ENCODE data around the gene MFN1. TPM values are rescaled to one million over a fixed set of nuclear protein-coding genes. Genes with fewer than 3 reads are reported as not detected.
"Not testable (repeated sequence)": the region's sequence is repeated elsewhere in the genome, so short reads cannot be mapped to it uniquely, and the experiment has no call there.

MFN1 gene
- total RNA-seq (2014; rRNA removed; shearing (Covaris generic)) = 24.8 and 34.1 TPM in 2 replicates

DNA sequence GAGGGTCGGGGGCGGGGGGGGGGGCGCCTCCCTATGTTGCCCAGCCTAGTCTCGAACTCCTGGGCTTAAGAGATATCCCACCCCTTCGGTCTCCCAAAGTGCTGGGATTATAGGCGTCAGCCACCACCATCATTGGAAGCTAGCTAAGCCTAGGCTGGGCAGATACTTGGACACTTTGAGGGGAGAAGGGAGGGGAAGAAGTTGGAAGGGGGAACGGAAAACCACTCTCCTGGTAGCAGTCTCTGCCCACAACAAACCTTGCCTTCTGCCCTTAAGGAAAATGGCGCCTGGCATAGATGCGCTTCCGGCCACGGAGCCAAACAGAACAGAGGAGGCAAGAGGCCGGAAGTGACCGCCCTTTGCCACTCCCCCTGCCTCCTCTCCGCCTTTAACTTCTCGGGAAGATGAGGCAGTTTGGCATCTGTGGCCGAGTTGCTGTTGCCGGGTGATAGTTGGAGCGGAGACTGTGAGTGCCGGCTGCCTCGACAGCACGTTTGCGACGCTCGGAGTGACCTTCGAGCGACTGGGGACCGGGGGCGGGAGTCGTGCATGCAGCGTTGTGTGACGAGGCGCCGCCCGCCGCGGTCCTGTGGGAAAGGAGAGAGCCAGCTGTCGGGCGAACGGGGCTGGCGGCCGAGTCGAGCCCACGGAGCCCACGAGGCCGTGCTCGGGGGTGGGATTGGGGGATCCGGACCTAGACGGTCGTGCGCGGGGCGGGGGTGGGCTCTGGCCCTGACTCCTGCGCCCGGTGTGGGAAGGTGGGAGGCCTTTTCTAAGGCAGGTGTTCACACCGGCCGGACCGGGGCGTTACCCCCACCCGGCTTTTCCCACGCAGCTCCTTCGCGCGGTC lies at the start of gene MFN1:
Gene MFN1 (plus strand): TSS at position 365 of the 850 bp plus-strand sequence. CDS start 1,143 bp downstream, outside the sequence.
- peak; percentile 99 for DNase-seq (ENCODE audit: low read depth)

DNA sequence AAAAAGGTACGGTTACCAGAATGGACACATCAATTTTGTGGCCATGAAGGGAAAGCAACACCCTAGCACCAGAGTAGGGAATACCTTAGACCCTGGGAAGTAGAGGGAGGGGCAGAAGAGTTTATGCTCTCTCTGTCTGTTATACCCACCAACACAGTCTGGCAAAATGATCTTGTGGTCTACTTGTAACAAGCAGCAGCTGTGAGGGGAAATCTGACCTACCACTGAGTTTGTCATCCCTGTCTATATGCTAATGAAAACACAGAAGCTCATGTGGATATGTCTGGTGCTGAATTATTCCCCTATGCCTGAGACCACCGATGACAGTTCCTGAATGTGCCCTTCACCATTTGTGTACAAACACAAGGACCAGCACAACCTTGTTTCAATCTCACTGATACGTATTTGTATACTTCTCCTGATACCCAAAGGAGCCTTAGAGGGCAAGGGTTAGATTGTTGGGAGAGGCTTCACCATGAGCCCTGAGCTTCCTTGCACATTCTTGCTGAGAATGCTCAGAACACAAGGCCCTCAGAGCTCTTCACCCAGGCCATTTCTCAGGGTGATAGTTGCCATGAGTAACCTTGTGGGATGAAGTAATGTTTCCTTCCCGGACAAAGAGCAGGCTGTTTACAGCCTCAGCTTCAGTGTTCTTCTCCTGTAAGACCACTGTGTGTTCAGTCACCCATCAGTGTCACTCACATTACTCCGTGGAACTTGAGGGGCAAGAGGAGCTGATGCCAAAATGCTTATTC lies 49.4 kb upstream of the MFN1 start:
- peak; percentile 22 for DNase-seq (ENCODE audit: low read depth)

DNA sequence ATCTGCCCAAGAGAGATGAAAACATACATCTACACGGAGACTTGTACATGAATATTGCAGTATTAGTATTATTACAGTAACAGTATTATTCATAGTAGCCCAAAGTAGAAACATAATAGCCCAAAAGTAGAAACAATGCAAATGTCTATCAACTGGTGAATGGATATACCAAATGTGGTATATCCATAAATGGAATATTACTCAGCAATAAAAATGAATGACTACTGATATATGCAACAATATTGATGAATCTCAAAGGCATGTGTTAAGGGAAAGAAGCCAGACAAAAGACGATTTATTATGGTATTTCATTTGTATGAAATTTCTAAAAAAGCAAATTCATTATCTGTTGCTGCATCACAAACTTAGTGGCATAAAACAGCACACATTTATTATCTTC lies 48.2 kb upstream of the MFN1 start:
- DNase-seq (ENCODE audit: low read depth) = no peak

DNA sequence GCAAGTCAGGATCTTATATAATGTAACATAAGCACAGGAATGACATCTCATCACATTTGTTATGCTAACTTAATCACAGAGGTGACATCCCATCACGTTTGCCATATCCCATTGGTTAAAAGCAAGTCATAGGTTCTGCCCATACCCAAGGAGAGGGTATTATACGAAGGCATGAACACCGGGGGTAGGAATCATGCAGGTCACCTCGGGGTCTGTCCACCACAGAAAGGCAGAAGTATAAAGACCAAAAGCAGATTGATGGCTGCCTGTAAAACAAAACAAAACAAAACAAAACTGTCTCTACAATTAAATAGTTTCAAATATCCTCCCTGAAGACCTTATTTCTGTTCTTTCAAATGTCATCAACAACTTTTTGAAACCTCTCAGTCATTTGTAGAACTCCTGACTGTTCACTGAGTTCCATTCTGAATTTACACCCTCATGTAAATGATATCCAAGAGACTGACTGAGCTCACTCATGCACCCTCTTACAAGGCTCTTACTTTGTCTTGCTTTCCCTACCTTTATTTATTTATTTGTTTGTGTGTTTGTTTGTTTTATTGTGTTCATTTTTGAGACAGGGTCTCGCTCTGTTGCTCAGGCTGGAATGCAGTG lies 47.4 kb upstream of the MFN1 start:
- DNase-seq (ENCODE audit: low read depth) = no peak

DNA sequence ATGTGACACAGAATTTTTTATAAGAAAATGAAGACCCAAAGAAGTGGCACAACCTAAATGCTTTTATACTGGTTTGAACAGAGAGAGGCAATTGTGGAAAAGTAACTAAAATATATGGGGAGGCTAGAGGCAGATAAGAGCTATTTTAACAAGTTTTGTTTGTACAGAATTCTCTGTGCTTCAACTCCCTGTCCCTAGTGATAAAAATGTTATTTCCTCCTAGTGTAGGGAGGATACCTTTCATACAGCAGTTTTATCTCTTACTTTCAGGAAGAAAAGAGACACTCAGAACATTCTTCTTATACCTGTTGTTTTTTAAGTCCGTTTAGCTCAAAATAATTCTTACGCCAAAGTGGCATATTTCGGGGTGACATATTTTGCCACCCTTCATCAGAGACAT lies 45.9 kb upstream of the MFN1 start:
- DNase-seq (ENCODE audit: low read depth) = no peak

DNA sequence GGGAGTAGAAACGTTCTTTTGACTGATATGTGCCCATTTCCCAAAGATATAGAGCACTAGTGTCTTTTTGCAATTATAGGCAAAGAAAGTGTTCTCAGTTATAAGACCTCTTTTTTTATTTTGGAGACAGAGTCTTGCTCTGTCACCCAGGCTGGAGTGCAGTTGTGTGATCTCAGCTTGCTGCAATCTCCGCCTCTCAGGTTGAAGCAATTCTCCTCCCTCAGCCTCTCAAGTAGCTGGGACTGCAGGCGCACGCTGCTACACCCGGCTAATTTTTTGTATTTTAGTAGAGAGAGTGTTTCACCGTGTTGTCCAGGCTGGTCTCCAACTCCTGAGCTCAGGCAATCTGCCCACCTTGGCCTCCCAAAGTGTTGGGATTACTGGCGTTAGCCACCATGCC lies 45.4 kb upstream of the MFN1 start:
- no peak for DNase-seq (ENCODE audit: low read depth)

DNA sequence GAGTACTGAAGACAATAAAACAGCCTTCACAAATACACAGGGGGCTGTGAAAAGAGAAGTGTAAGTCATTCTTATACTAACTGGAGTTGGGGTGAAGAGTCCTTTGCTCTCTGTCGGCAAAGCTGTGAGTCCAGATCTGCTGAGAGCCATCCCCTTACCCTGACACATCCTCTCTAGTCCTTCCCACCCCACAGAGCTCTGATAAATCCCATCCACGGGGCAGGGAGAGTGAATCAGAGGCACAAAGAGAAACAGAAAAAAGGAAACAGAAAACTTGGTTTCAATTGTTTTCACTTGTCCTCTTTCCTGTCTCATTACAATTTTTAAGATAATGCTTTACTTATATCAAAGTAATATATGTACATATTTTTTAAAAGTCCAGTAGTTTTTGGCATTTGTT lies 42.9 kb upstream of the MFN1 start:
- DNase-seq (ENCODE audit: low read depth) = peak; percentile 52

DNA sequence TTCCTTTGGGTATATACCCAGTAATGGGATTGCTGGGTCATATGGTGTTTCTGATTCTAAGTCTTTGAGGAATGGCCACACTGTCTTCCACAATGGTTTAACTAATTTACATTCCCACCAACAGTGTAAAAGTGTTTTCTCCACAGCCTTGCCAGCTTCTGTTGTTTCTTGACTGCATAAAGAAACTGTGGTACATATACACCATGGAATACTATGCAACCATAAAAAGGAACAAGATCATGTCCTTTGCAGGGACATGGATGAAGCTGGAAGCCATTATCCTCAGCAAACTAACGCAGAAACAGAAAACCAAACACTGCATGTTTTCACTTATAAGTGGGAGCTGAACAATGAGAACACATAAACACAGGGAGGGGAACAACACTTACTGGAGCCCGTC lies 40.1 kb upstream of the MFN1 start:
- not testable (repeated sequence) for DNase-seq (ENCODE audit: low read depth)

DNA sequence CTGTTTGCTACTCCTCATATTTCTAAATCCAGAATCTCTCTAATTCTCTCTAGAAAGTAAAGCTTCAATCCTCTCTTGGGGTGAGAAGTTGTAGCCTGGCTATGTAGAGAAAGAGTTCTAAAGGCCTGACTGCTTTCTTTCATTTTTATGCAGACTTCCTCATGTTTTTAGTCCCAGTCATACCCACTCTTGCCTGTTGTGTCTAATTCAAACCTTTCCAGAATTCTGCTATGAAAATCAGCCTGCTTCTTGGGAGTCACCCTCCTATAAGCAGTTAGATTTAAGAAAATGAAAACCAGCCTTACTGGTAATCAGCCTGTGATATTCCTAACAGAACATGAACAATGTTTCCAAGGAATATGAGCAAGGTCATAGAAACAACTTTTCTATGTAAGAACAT lies 39.5 kb upstream of the MFN1 start:
- DNase-seq (ENCODE audit: low read depth) = no peak

DNA sequence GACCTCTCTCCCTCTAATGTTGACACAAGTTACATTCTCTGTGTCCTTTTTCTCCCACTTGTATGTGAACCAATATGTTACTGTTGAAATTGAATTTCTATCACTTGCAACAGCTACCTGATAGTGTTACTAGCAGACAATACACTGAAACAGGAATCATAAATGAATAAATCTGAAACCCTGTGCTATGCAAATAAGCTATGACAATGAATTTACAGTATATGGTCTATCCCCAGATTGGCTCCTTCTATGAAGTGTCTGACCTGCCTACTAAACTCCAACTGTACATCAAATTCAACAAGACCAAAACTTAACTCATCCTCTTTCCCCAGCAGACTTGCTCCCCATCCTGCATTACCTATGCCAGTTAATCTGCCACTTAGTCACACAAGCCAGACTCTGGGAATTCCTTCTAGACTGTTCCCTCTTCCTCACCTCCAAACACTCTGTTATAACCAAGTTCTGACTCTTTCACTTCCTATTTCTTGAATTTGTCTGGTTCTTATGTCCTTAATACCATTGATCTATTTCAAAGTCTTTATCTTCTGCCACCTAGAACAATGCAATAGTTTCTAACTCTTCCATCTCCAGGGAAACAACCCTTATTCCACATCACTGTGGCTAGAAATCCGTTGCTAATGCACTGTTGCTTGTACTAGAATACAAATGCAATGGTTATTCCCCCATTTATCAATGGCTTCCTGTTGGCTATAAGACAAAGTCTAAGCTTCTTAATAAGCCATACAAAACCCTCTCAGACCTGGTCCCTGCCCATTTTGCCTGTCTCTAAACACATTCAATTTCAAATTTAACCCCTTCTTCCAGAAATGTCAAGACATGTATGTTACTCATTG lies 38.1 kb upstream of the MFN1 start:
- no peak for DNase-seq (ENCODE audit: low read depth)

DNA sequence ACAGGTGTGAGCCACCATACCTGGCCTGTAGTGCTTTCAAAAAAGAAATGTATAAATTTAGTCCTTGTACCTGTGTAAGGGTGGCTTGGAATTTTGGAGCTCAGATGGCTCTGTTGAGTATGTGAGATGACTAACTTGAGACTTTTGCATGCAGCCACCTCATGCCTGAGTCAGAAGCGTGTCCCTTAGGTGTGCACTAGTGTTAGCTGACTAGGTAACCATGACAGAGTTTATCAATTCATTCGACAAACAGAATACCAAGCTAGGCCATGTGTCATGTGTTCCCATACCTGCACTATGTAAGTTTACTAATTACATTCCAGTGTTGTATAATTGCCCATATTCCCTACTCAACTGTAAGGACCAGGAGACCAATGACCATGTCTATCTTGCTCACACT lies 28.6 kb upstream of the MFN1 start:
- peak; percentile 45 for DNase-seq (ENCODE audit: low read depth)

DNA sequence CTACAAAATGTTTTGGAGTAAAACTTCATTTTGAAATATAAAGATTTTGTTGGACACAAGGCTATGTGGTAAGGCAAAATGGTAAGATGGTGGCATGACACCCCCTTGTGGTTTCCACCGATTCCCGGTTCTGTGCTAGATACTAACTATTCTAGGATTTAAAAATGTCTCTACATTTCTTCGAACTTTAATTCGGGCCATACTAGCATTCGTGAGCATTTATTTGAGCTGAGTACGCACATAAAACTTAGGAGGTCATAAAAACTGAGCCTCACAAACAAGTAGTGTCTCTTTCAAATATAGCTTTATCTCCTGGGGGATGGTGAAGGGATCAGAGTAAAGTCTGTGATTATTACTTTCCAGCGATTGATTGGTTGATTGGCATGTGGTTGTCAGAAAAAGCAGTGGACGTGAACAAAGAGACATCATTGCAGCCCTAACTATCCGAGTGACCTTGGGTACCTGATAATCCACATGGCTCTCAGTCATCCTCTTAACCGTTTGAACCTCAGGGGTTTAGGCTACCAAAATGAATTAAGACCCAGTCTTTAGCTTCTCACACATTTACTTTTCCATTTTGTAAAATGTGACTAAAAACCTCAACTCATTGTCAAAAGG lies 25.7 kb upstream of the MFN1 start:
- DNase-seq (ENCODE audit: low read depth) = peak; percentile 67

DNA sequence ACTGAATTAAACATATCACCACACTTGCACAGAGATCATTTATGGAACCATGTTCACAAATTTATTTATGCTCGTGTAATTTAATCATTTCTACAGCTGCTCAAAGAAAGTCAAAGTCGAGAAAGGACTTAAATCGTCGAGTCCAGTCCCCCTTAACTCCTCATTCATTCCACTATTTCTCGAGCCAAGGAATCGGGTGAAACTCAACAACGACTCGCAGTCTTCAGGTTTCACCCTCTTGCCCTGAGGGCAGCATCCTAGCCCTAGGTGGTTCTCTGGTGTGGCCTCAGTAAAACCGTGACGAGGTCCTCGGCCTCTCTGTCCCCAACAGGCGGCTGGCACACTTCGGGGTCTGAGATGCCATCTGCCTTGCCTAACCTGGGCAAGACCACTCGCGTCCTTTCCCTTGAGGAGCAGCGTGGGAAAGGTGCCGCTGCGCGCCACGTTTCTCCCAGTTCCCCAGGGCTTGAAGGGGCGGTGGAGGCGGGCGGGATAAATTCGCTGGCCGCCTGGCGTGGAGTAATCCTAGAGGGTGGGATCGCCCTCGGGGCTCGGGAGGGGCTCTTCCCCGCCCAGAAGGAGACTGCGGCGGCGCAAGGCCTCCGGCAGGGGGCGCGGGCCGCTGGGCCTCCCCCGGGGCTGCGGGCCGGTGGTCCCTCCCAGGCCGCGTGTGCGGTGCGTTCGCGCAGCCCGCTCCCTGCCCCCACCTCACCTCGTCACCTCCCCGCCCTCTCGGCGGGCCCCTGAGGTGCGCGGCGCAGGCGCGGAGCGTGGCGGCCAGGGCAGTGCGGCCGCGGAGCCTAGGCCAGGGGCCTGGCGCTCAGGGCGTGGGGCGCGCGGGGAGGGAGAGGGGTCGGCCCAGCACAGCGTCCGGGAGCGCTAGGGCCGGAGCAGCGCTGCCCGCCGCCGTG lies 25.0 kb upstream of the MFN1 start, which contains the start of gene ZNF639:
Gene ZNF639 (plus strand): TSS at position 746 of the 911 bp plus-strand sequence. CDS start 5,263 bp downstream, outside the sequence.
- DNase-seq (ENCODE audit: low read depth) = peak; percentile 83

DNA sequence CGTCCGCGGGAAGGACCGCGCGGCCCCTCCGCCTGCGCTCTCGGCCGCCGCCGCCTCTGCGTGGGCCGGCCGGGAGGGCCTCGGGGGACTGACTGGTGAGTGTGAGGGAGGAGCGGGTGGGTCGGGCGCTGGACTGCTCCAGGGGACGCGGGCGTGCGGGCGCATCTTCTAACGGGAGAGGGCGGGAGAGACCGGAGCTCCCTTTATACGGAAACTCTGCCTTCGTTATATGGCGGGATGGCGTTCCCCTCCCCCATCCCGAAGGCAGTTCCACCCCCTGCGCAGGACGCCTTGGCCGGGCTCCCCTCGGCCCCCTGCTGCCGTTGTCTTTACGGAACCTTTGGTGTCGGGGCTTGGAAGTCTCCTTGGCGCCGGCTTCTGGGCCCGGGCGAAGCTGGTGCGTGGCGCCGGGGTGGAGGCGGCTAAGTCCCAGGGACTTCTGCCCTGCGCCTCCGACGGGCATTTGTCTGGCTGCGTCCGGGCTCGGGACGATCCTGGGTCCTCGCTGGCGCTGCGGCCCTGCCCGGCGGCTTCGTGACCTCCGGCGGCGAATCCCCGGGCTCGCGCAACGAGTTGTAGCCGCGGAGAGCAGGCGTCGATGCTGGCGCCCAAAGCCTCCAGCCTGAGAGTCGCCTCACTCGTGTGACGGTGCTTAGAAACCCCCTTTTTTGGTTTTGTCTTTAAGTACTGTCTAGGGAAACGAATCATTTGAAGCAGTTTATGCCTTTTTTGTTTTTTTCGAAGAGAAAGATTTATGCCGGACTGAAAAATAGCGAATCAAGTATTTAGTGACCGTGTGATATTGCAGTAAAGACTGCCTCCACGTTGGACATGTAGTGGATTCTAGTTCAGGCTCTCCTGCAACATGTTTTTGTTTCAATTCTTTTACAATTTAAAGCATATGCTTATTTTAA lies 24.1 kb upstream of the MFN1 start:
- DNase-seq (ENCODE audit: low read depth) = peak; percentile 73

DNA sequence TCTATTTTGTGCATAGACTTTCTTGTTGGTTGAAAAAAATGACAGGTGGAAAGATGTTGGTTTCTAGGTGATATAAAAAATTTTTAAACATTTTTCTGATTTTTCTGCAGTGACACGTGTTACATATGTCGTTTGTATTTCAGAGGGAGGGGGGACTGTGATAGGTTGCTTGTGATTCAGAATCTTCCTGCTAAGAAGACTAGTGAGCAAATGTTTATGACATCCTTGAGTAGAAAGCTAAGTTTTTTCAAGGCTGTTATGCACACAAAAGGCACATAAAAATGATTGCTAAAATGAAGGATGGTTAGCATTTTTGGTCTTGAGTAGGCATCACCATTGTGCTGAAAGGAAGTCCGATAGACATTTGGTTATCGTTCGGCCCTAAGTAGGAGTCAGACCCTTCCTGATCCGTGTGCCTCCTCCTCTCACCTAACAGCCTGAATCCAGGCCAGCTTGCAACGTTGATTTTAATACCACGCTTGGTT lies 23.2 kb upstream of the MFN1 start:
- DNase-seq (ENCODE audit: low read depth) = peak; percentile 42

DNA sequence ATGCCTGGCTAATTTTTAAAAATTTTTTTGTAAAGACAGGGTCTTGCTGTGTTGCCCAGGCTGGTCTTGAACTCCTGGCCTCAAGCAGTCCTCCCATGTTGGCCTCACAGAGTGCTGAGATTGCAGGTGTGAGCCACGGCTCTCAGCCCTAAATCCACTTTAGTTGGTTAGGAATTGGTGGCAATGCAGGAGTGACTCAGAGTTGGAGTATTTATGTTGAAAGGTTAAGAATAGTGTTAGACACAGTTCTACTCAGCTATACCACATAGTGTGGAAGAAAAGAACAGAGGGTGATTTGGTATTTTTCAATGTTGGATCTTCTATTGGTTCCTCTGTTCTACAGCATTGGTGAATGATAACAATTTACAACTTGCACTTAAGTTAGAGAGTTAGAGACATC lies 17.1 kb upstream of the MFN1 start:
- DNase-seq (ENCODE audit: low read depth) = peak; percentile 15

DNA sequence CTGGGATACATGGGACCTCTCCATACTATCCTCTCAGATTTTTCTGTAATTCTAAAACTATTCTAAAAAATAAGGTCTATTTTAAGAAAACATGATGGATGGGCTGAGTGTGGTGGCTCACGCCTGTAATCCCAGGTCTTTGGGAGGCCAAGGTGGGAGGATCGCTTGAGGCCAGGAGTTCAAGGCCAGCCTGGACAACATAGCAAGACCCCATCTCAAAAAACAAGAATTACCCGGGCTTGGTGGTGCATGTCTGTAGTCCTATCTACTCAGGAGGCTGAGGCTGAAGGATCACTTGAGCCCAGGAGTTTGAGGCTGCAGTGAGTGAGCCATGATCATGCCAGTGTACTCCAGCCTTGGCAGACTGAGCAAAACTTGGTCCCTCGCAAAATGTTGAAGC lies 15.3 kb upstream of the MFN1 start:
- DNase-seq (ENCODE audit: low read depth) = no peak

DNA sequence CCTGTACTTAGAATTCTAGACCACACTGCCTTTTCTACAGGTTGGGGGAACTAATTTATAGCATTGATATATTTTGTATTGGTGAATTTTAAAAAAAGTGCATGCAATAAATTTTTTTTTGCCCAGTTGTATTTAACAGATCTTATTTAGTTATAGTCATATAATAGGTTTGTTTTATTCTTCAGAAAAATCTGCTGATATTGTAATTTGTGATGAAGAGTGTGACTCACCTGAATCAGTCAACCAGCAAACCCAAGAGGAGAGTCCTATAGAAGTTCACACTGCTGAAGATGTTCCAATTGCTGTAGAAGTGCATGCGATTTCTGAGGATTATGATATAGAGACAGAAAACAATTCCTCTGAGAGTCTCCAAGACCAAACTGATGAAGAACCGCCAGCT lies 14.4 kb upstream of the MFN1 start:
- no peak for DNase-seq (ENCODE audit: low read depth)

Measured in M059J (cell line).